Liver (tissue), 9 donors: ENCODE results near the gene HOXD9. TPM values are rescaled to one million over a fixed set of nuclear protein-coding genes. Genes with fewer than 3 reads are reported as not detected.

Experiments
- DNase-seq: peaks from one replicate; pipeline ENCODE4 v3.0.0-alpha.2; 2017; ENCODE audit warnings: low spot score
- H3K27ac ChIP-seq, 2 donors: one replicate each; pipeline ENCODE4 v1.7.0; 2013; ENCODE audit warnings: inconsistent platforms in 2 of 2, low read length in 2 of 2, control low read depth in 1 of 2, low read depth in 1 of 2, mild to moderate bottlenecking in 1 of 2
- H3K27me3 ChIP-seq, 4 donors: one replicate each; pipeline versions ENCODE4 v1.6.1 to v1.7.0; 2013; ENCODE audit warnings: low read length in 3 of 4, inconsistent platforms in 1 of 4, mild to moderate bottlenecking in 1 of 4, moderate library complexity in 1 of 4; ENCODE audit not compliant: control insufficient read depth in 4 of 4, insufficient read depth in 4 of 4
- H3K36me3 ChIP-seq, 4 donors: one replicate each; pipeline versions ENCODE4 v1.6.1 to v1.7.0; 2013; ENCODE audit warnings: low read length in 3 of 4, mild to moderate bottlenecking in 3 of 4, low read depth in 1 of 4, moderate library complexity in 1 of 4; ENCODE audit not compliant: control insufficient read depth in 4 of 4, insufficient read depth in 3 of 4
- H3K4me1 ChIP-seq, 4 donors: one replicate each; pipeline versions ENCODE4 v1.6.1 to v1.7.0; 2013; ENCODE audit warnings: low read length in 3 of 4, mild to moderate bottlenecking in 3 of 4, moderate library complexity in 1 of 4; ENCODE audit not compliant: control insufficient read depth in 4 of 4, insufficient read depth in 4 of 4
- H3K4me3 ChIP-seq, 3 donors: one replicate each; pipeline versions ENCODE4 v1.6.1 to v1.7.0; 2013; ENCODE audit warnings: low read length in 3 of 3, control low read depth in 1 of 3, low read depth in 1 of 3, mild to moderate bottlenecking in 1 of 3
- H3K9ac ChIP-seq, 2 donors: one replicate each; pipeline ENCODE4 v1.7.0; 2013; ENCODE audit warnings: low read length in 2 of 2, mild to moderate bottlenecking in 2 of 2, moderate library complexity in 2 of 2, control low read depth in 1 of 2, low read depth in 1 of 2
- H3K9me3 ChIP-seq, 4 donors: one replicate each; pipeline versions ENCODE4 v1.6.1 to v1.7.0; 2013; ENCODE audit warnings: low read length in 3 of 4; ENCODE audit not compliant: control insufficient read depth in 4 of 4
- ATF3 ChIP-seq: IDR thresholded peaks from 2 replicates; pipeline ENCODE4 v1.6.1; 2016; ENCODE audit warnings: antibody characterized with exemption
- EGR1 ChIP-seq, 2 donors: IDR thresholded peaks; 2 replicates each; pipeline ENCODE4 v1.6.1; 2016 to 2018; ENCODE audit warnings: antibody characterized with exemption in 2 of 2, low read depth in 2 of 2
- FOXA1 ChIP-seq: IDR thresholded peaks from 2 replicates; pipeline ENCODE4 v1.6.1; 2016; ENCODE audit warnings: antibody characterized with exemption
- FOXA2 ChIP-seq: IDR thresholded peaks from 2 replicates; pipeline ENCODE4 v1.6.1; 2016; ENCODE audit warnings: antibody characterized with exemption
- GABPA ChIP-seq, 2 donors: IDR thresholded peaks in 1 of 2; conservative IDR thresholded peaks in 1 of 2; 2 replicates each; pipeline ENCODE4 v1.6.1; 2016; ENCODE audit warnings: antibody characterized with exemption in 2 of 2, mild to moderate bottlenecking in 1 of 2, moderate library complexity in 1 of 2
- HNF4A ChIP-seq, 2 donors: conservative IDR thresholded peaks; 2 replicates each; pipeline ENCODE4 v1.6.1; 2016; ENCODE audit warnings: antibody characterized with exemption in 2 of 2, mild to moderate bottlenecking in 2 of 2
- HNF4G ChIP-seq: IDR thresholded peaks from 2 replicates; pipeline ENCODE4 v1.6.1; 2016; ENCODE audit warnings: antibody characterized with exemption
- JUND ChIP-seq, 2 donors: IDR thresholded peaks; 2 replicates each; pipeline ENCODE4 v1.6.1; 2016; ENCODE audit warnings: antibody characterized with exemption in 2 of 2
- MAX ChIP-seq: IDR thresholded peaks from 2 replicates; pipeline ENCODE4 v1.6.1; 2016; ENCODE audit warnings: antibody characterized with exemption
- NR2F2 ChIP-seq: IDR thresholded peaks from 2 replicates; pipeline ENCODE4 v1.6.1; 2016; ENCODE audit warnings: antibody characterized with exemption
- RAD21 ChIP-seq, 2 donors: IDR thresholded peaks; 2 replicates each; pipeline ENCODE4 v1.6.1; 2016; ENCODE audit warnings: antibody characterized with exemption in 2 of 2, mild to moderate bottlenecking in 2 of 2
- REST ChIP-seq: IDR thresholded peaks from 2 replicates; pipeline ENCODE4 v1.6.1; 2016; ENCODE audit warnings: antibody characterized with exemption, mild to moderate bottlenecking
- RXRA ChIP-seq, 2 donors: IDR thresholded peaks; 2 replicates each; pipeline ENCODE4 v1.6.1; 2017 to 2018; ENCODE audit warnings: antibody characterized with exemption in 2 of 2, mild to moderate bottlenecking in 1 of 2
- SP1 ChIP-seq: IDR thresholded peaks from 2 replicates; pipeline ENCODE4 v1.6.1; 2018; ENCODE audit warnings: antibody characterized with exemption, mild to moderate bottlenecking
- TAF1 ChIP-seq: conservative IDR thresholded peaks from 2 replicates; pipeline ENCODE4 v1.6.1; 2016; ENCODE audit warnings: antibody characterized with exemption, mild to moderate bottlenecking
- YY1 ChIP-seq: IDR thresholded peaks from 2 replicates; pipeline ENCODE4 v1.6.1; 2016; ENCODE audit warnings: antibody characterized with exemption, mild to moderate bottlenecking
- WGBS: extraction: QIAGEN DNeasy Blood & Tissue Kit; methylation state at CpG from one replicate; pipeline ENCODE4 v1.1.7; 2013; 5-methylcytosine and 5-hydroxymethylcytosine counted together
- polyA plus RNA-seq, 2 donors: library from polyadenylated mRNA; stranded (reverse) in 1 of 2; unstranded in 1 of 2; fragments of 200-250 nt in 1 of 2; fragments of >200 nt in 1 of 2; fragmentation: Nextera tagmentation in 1 of 2; extraction: Ambion mirVana in 1 of 2; gene quantifications; one replicate each; pipeline versions ENCODE4 v1.2.1 to v1.2.3, GENCODE V29; 2013 to 2015
- total RNA-seq, 2 donors: library from RNA; depleted of rRNA; stranded (reverse); fragments of >200 nt; gene quantifications; one replicate each; pipeline ENCODE4 v1.2.3, GENCODE V29; 2014
- TF ChIP-seq, protein P1 (sequence below): IDR thresholded peaks from 2 replicates; pipeline ENCODE4 v1.6.1; 2016; ENCODE audit warnings: antibody characterized with exemption
- TF ChIP-seq, protein P2 (sequence below): fragments of 150-350 bp; IDR thresholded peaks from 2 replicates; pipeline ENCODE4 v1.5.1; 2017; ENCODE audit warnings: improper control_type of control experiment, low read depth, low read length; ENCODE audit not compliant: missing input control
- donor health status: healthy.
- donor health status: healthy.
- donor health status: healthy.
- donor health status: healthy.
- donor health status: healthy.

Gene HOXD9
- total and polyA plus RNA-seq, 4 donors = 0.07 TPM; not detected in 3

DNA sequence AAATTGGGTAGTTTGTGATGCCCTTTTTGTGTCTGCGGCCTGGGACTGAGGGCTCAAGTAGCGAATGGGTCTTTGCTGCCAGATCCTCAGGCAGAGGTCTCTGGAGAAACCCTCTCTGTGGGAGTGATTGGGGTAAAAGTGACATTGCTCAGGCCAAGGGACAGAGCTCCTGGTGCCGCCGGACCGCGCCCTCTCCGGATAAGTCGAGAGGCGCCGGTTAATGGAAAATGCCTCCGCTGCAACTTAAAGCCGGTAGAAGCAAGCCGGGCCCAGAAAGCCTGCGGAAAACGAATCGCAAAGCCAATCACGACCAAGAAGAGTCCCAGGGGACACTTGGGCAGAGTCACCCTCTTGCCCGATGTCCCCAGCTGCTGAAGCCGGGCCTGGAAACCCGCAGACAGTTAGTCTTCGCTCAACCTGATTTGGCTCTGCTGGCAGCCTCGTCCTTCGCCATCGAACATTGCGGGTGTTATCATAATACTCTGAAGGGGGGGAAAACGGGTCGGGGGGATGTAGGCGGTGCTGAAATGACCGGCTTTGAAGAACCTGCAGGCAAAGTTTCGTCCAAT, 23.3 kb upstream of the HOXD9 start:
- no peak overlapping the region for H3K4me3 ChIP-seq
- peaks cover 7 to 72% (median 36%) of the 10 kb centered on the region in 4 donors for H3K27me3 ChIP-seq
- H3K9me3 ChIP-seq = peaks cover 0 to 4% (median under 1%) of the 10 kb centered on the region in 4 donors
- no peaks in the 10 kb centered on the region for H3K36me3 ChIP-seq
- no peak overlapping the region for H3K27ac ChIP-seq
- TF ChIP-seq ATF3 = no peak
- no peak for TF ChIP-seq HNF4A (conservative IDR thresholded peaks at IDR 0.05)
- no peak for TF ChIP-seq NR2F2
- TF ChIP-seq EGR1 (IDR thresholded peaks at IDR 0.05; ENCODE audit: low read depth in 2 of 2) = no peak
- TF ChIP-seq FOXA2 = no peak
- TF ChIP-seq GABPA (IDR thresholded peaks at IDR 0.05 in 1 of 2, conservative IDR thresholded peaks at IDR 0.05 in 1 of 2) = no peak
- TF ChIP-seq, protein P1, sequence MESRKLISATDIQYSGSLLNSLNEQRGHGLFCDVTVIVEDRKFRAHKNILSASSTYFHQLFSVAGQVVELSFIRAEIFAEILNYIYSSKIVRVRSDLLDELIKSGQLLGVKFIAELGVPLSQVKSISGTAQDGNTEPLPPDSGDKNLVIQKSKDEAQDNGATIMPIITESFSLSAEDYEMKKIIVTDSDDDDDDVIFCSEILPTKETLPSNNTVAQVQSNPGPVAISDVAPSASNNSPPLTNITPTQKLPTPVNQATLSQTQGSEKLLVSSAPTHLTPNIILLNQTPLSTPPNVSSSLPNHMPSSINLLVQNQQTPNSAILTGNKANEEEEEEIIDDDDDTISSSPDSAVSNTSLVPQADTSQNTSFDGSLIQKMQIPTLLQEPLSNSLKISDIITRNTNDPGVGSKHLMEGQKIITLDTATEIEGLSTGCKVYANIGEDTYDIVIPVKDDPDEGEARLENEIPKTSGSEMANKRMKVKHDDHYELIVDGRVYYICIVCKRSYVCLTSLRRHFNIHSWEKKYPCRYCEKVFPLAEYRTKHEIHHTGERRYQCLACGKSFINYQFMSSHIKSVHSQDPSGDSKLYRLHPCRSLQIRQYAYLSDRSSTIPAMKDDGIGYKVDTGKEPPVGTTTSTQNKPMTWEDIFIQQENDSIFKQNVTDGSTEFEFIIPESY = no peak
- TF ChIP-seq FOXA1 = no peak
- no peak for TF ChIP-seq MAX
- no peak for TF ChIP-seq JUND (IDR thresholded peaks at IDR 0.05)
- TF ChIP-seq REST = no peak
- TF ChIP-seq, protein P2, sequence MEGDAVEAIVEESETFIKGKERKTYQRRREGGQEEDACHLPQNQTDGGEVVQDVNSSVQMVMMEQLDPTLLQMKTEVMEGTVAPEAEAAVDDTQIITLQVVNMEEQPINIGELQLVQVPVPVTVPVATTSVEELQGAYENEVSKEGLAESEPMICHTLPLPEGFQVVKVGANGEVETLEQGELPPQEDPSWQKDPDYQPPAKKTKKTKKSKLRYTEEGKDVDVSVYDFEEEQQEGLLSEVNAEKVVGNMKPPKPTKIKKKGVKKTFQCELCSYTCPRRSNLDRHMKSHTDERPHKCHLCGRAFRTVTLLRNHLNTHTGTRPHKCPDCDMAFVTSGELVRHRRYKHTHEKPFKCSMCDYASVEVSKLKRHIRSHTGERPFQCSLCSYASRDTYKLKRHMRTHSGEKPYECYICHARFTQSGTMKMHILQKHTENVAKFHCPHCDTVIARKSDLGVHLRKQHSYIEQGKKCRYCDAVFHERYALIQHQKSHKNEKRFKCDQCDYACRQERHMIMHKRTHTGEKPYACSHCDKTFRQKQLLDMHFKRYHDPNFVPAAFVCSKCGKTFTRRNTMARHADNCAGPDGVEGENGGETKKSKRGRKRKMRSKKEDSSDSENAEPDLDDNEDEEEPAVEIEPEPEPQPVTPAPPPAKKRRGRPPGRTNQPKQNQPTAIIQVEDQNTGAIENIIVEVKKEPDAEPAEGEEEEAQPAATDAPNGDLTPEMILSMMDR = no peak
- no peak for TF ChIP-seq TAF1
- TF ChIP-seq SP1 = no peak
- TF ChIP-seq HNF4G = no peak
- TF ChIP-seq RXRA (IDR thresholded peaks at IDR 0.05) = no peak
- no peak for TF ChIP-seq RAD21 (IDR thresholded peaks at IDR 0.05)
- no peak for TF ChIP-seq YY1
- WGBS = 9% methylated on average over 30 of the region's 30 CpGs
- no peak for DNase-seq
- H3K9ac ChIP-seq = no peak overlapping the region
- peaks cover 1 to 17% (median 14%) of the 10 kb centered on the region in 4 donors for H3K4me1 ChIP-seq
